ENCODE results near the gene ITGA4.
"Not testable (repeated sequence)": the region's sequence is repeated elsewhere in the genome, so short reads cannot be mapped to it uniquely, and the experiment has no call there.

The ITGA4 gene

GRCh38 chr2:181446985-181447384 is 10.2 kb upstream of the ITGA4 start:
- 0 out of 2 replicates have a peak overlapping the region, but pooled peaks have one; percentile 1 for H2AFZ ChIP-seq (ENCODE audit: low read length)
- H3K79me2 ChIP-seq (ENCODE audit: insufficient read depth, low read length), result no peaks in the 10 kb centered on the region
- no peak overlapping the region for H3K4me3 ChIP-seq (ENCODE audit: low read length, poor library complexity, severe bottlenecking)
- no peaks in the 10 kb centered on the region for H3K36me3 ChIP-seq (ENCODE audit: insufficient read depth, low read length)
- H3K4me1 ChIP-seq (ENCODE audit: insufficient read depth, low read length, poor library complexity, severe bottlenecking), result peaks cover 55% of the 10 kb centered on the region
- no peaks in the 10 kb centered on the region for H3K9me2 ChIP-seq (replicated peaks; ENCODE audit: low read depth, low read length)
- H3F3A ChIP-seq (ENCODE audit: low read depth), result peaks cover 6% of the 10 kb centered on the region; the same call in 1 of the 2 replicates
- H3K9me3 ChIP-seq (ENCODE audit: insufficient read depth, low read depth, low read length), result no peaks in the 10 kb centered on the region
- no peaks in the 10 kb centered on the region for H3K27me3 ChIP-seq (ENCODE audit: insufficient read depth, low read length, poor library complexity, severe bottlenecking)
- peak overlapping the region; percentile 56 for H3K4me2 ChIP-seq (ENCODE audit: low read depth, low read length, poor library complexity, severe bottlenecking)
- TF ChIP-seq EZH2phosphoT487 (IDR thresholded peaks at IDR 0.05; ENCODE audit: borderline replicate concordance) (no peak), CTCF (conservative IDR thresholded peaks at IDR 0.05; ENCODE audit: low read length) (no peak)
- H3K9ac ChIP-seq (ENCODE audit: low read depth, low read length, poor library complexity, severe bottlenecking), result peak overlapping the region; percentile 73
- H4K20me1 ChIP-seq (ENCODE audit: insufficient read depth, low read length, poor library complexity, severe bottlenecking), result no peaks in the 10 kb centered on the region

- H3F3A ChIP-seq (ENCODE audit: low read depth); H3K27me3 ChIP-seq (ENCODE audit: insufficient read depth, low read length, poor library complexity, severe bottlenecking); H3K9me3 ChIP-seq (ENCODE audit: insufficient read depth, low read depth, low read length); H4K20me1 ChIP-seq (ENCODE audit: insufficient read depth, low read length, poor library complexity, severe bottlenecking); H2AFZ ChIP-seq (ENCODE audit: low read length); H3K9ac ChIP-seq (ENCODE audit: low read depth, low read length, poor library complexity, severe bottlenecking); H3K4me2 ChIP-seq (ENCODE audit: low read depth, low read length, poor library complexity, severe bottlenecking); H3K36me3 ChIP-seq (ENCODE audit: insufficient read depth, low read length); H3K4me3 ChIP-seq (ENCODE audit: low read length, poor library complexity, severe bottlenecking); H3K79me2 ChIP-seq (ENCODE audit: insufficient read depth, low read length); H3K9me2 ChIP-seq (replicated peaks; ENCODE audit: low read depth, low read length): not testable (repeated sequence)
- H3K4me1 ChIP-seq (ENCODE audit: insufficient read depth, low read length, poor library complexity, severe bottlenecking), result peaks cover 54% of the 10 kb centered on the region
These were observed 7.9 kb upstream of the ITGA4 start for GRCh38 chr2:181449278-181449677.

- Histone ChIP-seq H3K27me3 (ENCODE audit: insufficient read depth, low read length, poor library complexity, severe bottlenecking) (peaks cover 27% of the 10 kb centered on the region), H2AFZ (ENCODE audit: low read length) (no peak overlapping the region), H3K9ac (ENCODE audit: low read depth, low read length, poor library complexity, severe bottlenecking) (peak overlapping the region; percentile 75), H3K36me3 (ENCODE audit: insufficient read depth, low read length) (peaks cover 19% of the 10 kb centered on the region), H3F3A (ENCODE audit: low read depth) (peaks cover 13% of the 10 kb centered on the region), H3K9me2 (replicated peaks; ENCODE audit: low read depth, low read length) (no peaks in the 10 kb centered on the region), H4K20me1 (ENCODE audit: insufficient read depth, low read length, poor library complexity, severe bottlenecking) (no peaks in the 10 kb centered on the region), H3K4me1 (ENCODE audit: insufficient read depth, low read length, poor library complexity, severe bottlenecking) (peaks cover 42% of the 10 kb centered on the region), H3K9me3 (ENCODE audit: insufficient read depth, low read depth, low read length) (no peaks in the 10 kb centered on the region), H3K4me2 (ENCODE audit: low read depth, low read length, poor library complexity, severe bottlenecking) (peak overlapping the region; percentile 73), H3K4me3 (ENCODE audit: low read length, poor library complexity, severe bottlenecking) (no peak overlapping the region), H3K79me2 (ENCODE audit: insufficient read depth, low read length) (peaks cover 44% of the 10 kb centered on the region)
- TF ChIP-seq EZH2phosphoT487 (IDR thresholded peaks at IDR 0.05; ENCODE audit: borderline replicate concordance), result no peak
- no peak for TF ChIP-seq CTCF (conservative IDR thresholded peaks at IDR 0.05; ENCODE audit: low read length)
These were observed 2.3 kb upstream of the ITGA4 start for GRCh38 chr2:181454686-181455450.

- peaks cover 62% of the 10 kb centered on the region for H3K79me2 ChIP-seq (ENCODE audit: insufficient read depth, low read length)
- peak overlapping the region; percentile 99 for H3K9ac ChIP-seq (ENCODE audit: low read depth, low read length, poor library complexity, severe bottlenecking)
- no peak overlapping the region for H2AFZ ChIP-seq (ENCODE audit: low read length)
- H4K20me1 ChIP-seq (ENCODE audit: insufficient read depth, low read length, poor library complexity, severe bottlenecking), result peaks cover 6% of the 10 kb centered on the region
- peaks cover 46% of the 10 kb centered on the region for H3K4me1 ChIP-seq (ENCODE audit: insufficient read depth, low read length, poor library complexity, severe bottlenecking)
- peaks cover 13% of the 10 kb centered on the region for H3F3A ChIP-seq (ENCODE audit: low read depth)
- peaks cover 39% of the 10 kb centered on the region for H3K27me3 ChIP-seq (ENCODE audit: insufficient read depth, low read length, poor library complexity, severe bottlenecking)
- peak overlapping the region; percentile 81 for H3K4me2 ChIP-seq (ENCODE audit: low read depth, low read length, poor library complexity, severe bottlenecking)
- H3K9me3 ChIP-seq (ENCODE audit: insufficient read depth, low read depth, low read length), result no peaks in the 10 kb centered on the region
- TF ChIP-seq EZH2phosphoT487 (IDR thresholded peaks at IDR 0.05; ENCODE audit: borderline replicate concordance), result no peak
- no peak for TF ChIP-seq CTCF (conservative IDR thresholded peaks at IDR 0.05; ENCODE audit: low read length)
- H3K36me3 ChIP-seq (ENCODE audit: insufficient read depth, low read length), result peaks cover 36% of the 10 kb centered on the region
- no peaks in the 10 kb centered on the region for H3K9me2 ChIP-seq (replicated peaks; ENCODE audit: low read depth, low read length)
- H3K4me3 ChIP-seq (ENCODE audit: low read length, poor library complexity, severe bottlenecking), result peak overlapping the region; percentile 87
These were observed 496 bp upstream of the ITGA4 start for GRCh38 chr2:181456660-181457120.
